Body of pancreas (tissue), 4 donors: ENCODE data around the gene HOXB5. TPM values are rescaled to one million over a fixed set of nuclear protein-coding genes. Genes with fewer than 3 reads are reported as not detected.
A peak's percentile ranks its signal among the peaks of the same experiment; 100 is the strongest.

Experiments
- ATAC-seq: fragments of 150-250 bp; one replicate; pipeline ENCODE4 v1.9.1; 2016
- DNase-seq, 4 donors: peaks; one replicate each; pipeline ENCODE4 v3.0.0-alpha.2; 2019
- H3K27ac ChIP-seq, 4 donors: fragments of 200-600 bp; sonication (generic); 1 replicate in 3 of 4; 2 replicates in 1 of 4; pipeline versions ENCODE4 v1.5.1 to v1.6.1; 2016 to 2019; ENCODE audit warnings: mild to moderate bottlenecking in 1 of 4, mixed read lengths in 1 of 4, moderate library complexity in 1 of 4
- H3K27me3 ChIP-seq, 2 donors: fragments of 200-600 bp; sonication (generic); one replicate each; pipeline ENCODE4 v1.6.0; 2016; ENCODE audit warnings: mild to moderate bottlenecking in 1 of 2
- H3K36me3 ChIP-seq, 2 donors: fragments of 200-600 bp; sonication (generic); replicated peaks in 1 of 2; 2 replicates each; pipeline ENCODE4 v1.5.1; 2016; ENCODE audit warnings: low read depth in 2 of 2; ENCODE audit not compliant: insufficient read depth in 1 of 2
- H3K4me1 ChIP-seq: fragments of 200-600 bp; sonication (generic); one replicate; pipeline ENCODE4 v1.6.0; 2016
- H3K4me3 ChIP-seq, 2 donors: fragments of 200-600 bp; sonication (generic); 1 replicate in 1 of 2; 2 replicates in 1 of 2; pipeline ENCODE4 v1.5.1; 2016 to 2019
- H3K9me3 ChIP-seq, 3 donors: fragments of 200-600 bp; sonication (generic); 1 replicate in 2 of 3; 2 replicates in 1 of 3; pipeline ENCODE4 v1.5.1; 2016
- CTCF ChIP-seq, 7 experiments: fragments of 450-650 bp in 4 of 7; fragments of 200-600 bp in 3 of 7; sonication (generic) in 3 of 7; IDR thresholded peaks; one replicate each; pipeline ENCODE4 v1.5.1; 2016 to 2019; ENCODE audit warnings: antibody characterized with exemption in 7 of 7
- POLR2A ChIP-seq, 3 donors: fragments of 450-650 bp; IDR thresholded peaks; one replicate each; pipeline ENCODE4 v1.6.1; 2016; ENCODE audit warnings: antibody characterized with exemption in 3 of 3, mild to moderate bottlenecking in 2 of 3
- WGBS, 2 donors: methylation state at CpG; one replicate each; pipeline ENCODE4 v1.1.5; 2017; 5-methylcytosine and 5-hydroxymethylcytosine counted together
- intact Hi-C: fragments of 100-400 bp; cut with DNase I; formaldehyde crosslinking; loops from one replicate; pipeline ENCODE4 v1.15.1; 2023
- total RNA-seq, 2 donors: library from RNA; depleted of rRNA; stranded (reverse); fragments of >200 nt; gene quantifications; one replicate each; pipeline ENCODE4 v1.1.0, GENCODE V29; 2016

Gene HOXB5
- total RNA-seq, 2 donors from 2014 or later = 0.99 TPM; not detected in 1

- Histone ChIP-seq H3K4me1 (peaks cover 13% of the 10 kb centered on the region), H3K36me3 (no peaks in the 10 kb centered on the region), H3K27ac (no peak overlapping the region), H3K9me3 (no peaks in the 10 kb centered on the region), H3K27me3 (peaks cover 0 to 45% of the 10 kb centered on the region in 2 donors), H3K4me3 (no peak overlapping the region)
- intact Hi-C loops = no loop called here
- 16 to 18% methylated on average over 8 of the region's 8 CpGs for WGBS, 2 donors
- ATAC-seq (no peak), DNase-seq (no peak)
- TF ChIP-seq CTCF (IDR thresholded peaks at IDR 0.05) (no peak), POLR2A (IDR thresholded peaks at IDR 0.05) (no peak)
Observed at GRCh38 chr17:48574505-48575065, 19.0 kb downstream of the HOXB5 start.

DNA sequence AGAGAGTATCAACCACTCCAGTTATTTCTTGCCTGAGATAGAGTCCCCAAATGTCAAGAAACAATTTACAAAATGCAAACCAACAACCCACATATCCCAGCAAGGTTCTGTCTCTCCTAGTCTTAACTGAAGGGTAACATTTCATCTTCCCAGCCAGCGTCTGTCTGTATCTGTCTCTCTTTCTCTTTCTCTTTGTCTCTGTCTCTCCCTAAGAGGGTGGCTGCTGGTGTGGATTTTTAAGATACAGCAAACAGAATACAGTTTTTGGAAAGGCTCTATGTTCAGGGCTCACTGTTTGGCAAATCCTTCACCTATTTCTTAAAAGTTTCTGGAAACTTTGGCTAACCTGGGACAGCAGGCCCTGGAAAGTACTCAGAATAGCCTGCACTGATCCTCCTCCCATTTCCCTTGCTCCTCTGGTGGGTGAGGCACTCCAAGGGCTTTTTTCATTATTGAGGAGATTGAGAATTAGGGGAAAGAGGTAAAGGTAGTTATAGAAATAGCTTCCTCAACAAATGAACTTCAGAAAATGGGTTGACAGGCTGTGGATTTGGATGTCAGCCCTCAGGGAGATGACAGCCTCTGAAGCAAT is 21.7 kb downstream of the HOXB5 start:
- intact Hi-C loops = no loop called here
- Histone ChIP-seq H3K36me3 (no peaks in the 10 kb centered on the region), H3K27me3 (peaks cover 0 to 45% of the 10 kb centered on the region in 2 donors), H3K27ac (peak overlapping the region in 2 of 4 donors; percentile 29 to 43), H3K4me3 (no peak overlapping the region), H3K9me3 (no peaks in the 10 kb centered on the region), H3K4me1 (peaks cover 13% of the 10 kb centered on the region)
- TF ChIP-seq CTCF (IDR thresholded peaks at IDR 0.05) (no peak), POLR2A (IDR thresholded peaks at IDR 0.05) (no peak)
- 79 to 83% methylated on average over 1 of the region's 1 CpG for WGBS, 2 donors
- no peak for DNase-seq
- ATAC-seq = no peak

DNA sequence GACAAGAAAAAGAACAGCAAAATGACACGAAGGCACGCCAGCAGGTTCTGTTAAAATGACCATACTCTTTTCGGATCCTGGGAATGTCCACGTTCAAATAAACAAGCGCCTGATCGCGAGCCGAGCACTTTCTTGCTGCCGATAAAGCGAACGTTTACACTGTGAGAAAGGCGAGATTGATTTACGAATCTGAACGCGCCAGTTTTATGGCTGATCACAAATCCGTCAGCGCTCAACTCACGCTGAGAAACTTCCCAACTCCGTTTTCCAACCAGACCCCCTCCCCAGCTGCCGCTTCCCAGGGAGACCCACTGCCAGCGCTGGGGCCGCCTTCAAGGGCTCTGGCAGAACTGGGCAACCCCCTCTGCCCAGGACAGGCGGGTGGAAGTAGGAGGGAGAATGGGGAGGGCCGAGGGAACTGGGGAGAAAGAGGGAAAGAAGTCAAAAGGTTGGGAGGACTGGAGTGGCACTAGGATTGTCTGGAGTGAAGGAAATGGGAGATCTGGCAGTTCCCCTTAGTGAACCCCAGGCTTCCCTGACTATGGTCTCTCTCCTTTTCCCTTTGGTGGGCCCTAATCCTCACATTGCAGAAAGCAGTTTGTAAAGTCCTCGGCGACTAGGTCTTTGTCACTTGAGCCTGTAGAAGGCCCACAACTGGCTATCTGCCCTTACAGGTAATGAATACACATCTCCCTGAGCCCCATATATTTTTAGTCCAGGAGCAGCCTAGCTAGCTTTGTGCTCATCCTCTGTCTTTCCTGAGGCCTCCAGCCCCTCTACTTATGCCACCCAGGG is 22.4 kb downstream of the HOXB5 start:
- H3K4me3 ChIP-seq = no peak overlapping the region
- H3K27me3 ChIP-seq = peaks cover 0 to 40% of the 10 kb centered on the region in 2 donors
- H3K27ac ChIP-seq = peak overlapping the region in 3 of 4 donors; percentile 8 to 43 (median 29)
- DNase-seq (no peak), ATAC-seq (no peak)
- 14 to 22% methylated on average over 26 of the region's 26 CpGs for WGBS, 2 donors
- H3K4me1 ChIP-seq = peaks cover 11% of the 10 kb centered on the region
- TF ChIP-seq CTCF (IDR thresholded peaks at IDR 0.05) (no peak), POLR2A (IDR thresholded peaks at IDR 0.05) (no peak)
- no peaks in the 10 kb centered on the region for H3K36me3 ChIP-seq
- no peaks in the 10 kb centered on the region for H3K9me3 ChIP-seq
- intact Hi-C loops = no loop called here

DNA sequence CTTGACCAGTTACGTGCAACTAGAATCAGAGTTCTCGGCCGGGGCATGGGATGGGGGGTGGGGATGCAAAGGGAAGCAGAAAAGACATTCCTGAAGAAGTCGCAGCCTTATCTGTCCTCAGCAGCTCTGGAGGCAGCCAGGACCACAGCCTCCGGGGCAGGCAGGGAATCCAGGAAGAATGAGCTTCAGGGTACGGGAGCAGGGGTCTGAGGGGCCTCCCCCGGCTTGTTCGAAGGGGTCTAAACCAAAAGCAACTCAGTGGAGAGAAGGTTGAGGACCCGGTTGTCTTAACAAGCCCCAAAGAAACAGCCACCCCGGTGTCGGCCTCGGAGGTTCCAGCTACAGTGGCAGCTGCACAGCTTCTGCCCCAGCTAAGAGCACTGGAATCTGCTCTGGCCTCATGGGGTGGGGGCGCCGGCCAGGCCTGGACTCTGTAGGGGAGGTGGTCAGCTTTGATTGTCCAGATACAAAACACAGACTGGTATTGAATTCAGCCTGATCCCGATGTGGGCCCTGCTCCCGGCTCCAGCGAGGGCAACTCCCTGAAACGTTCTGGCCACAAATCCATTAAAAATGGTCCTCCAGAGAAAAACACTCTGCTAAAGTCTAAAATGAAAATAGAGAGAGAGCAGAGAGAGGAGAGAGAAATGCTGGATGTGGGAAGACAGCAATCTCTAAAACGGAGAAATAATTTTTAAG is 23.1 kb downstream of the HOXB5 start:
- intact Hi-C loops = no loop called here
- Histone ChIP-seq H3K36me3 (no peaks in the 10 kb centered on the region), H3K4me1 (peaks cover 7% of the 10 kb centered on the region), H3K27me3 (peaks cover 0 to 33% of the 10 kb centered on the region in 2 donors), H3K27ac (peak overlapping the region in 1 of 4 donors; percentile 8), H3K4me3 (no peak overlapping the region), H3K9me3 (no peaks in the 10 kb centered on the region)
- TF ChIP-seq CTCF (IDR thresholded peaks at IDR 0.05) = no peak
- no peak for TF ChIP-seq POLR2A (IDR thresholded peaks at IDR 0.05)
- WGBS, 2 donors = 11 to 12% methylated on average over 15 to 19 of the region's 19 CpGs
- no peak for DNase-seq
- ATAC-seq = no peak
